Colonic mucosa (tissue), 4 donors: ENCODE results near the gene TMEM238. TPM values are rescaled to one million over a fixed set of nuclear protein-coding genes. Genes with fewer than 3 reads are reported as not detected.

Source experiments
- DNase-seq: peaks from one replicate; pipeline ENCODE4 v3.0.0-alpha.2; 2020
- H3K27ac ChIP-seq: fragments of 200-600 bp; one replicate; pipeline ENCODE4 v1.8.0; 2021
- H3K27me3 ChIP-seq: fragments of 200-600 bp; one replicate; pipeline ENCODE4 v1.8.0; 2021
- H3K36me3 ChIP-seq: fragments of 200-600 bp; one replicate; pipeline ENCODE4 v1.8.0; 2021
- H3K4me1 ChIP-seq: fragments of 200-600 bp; one replicate; pipeline ENCODE4 v1.8.0; 2021; ENCODE audit warnings: mild to moderate bottlenecking
- H3K4me3 ChIP-seq: fragments of 200-600 bp; one replicate; pipeline ENCODE4 v1.8.0; 2021
- H3K9ac ChIP-seq, 2 donors: one replicate each; pipeline ENCODE4 v1.7.0; 2013; ENCODE audit warnings: control low read depth in 2 of 2, low read depth in 2 of 2, low read length in 2 of 2
- H3K9me3 ChIP-seq: fragments of 200-600 bp; one replicate; pipeline ENCODE4 v1.8.0; 2021
- CTCF ChIP-seq: fragments of 200-600 bp; IDR thresholded peaks from one replicate; pipeline ENCODE4 v1.8.0; 2022; ENCODE audit warnings: antibody characterized with exemption, mild to moderate bottlenecking
- intact Hi-C: fragments of 100-400 bp; cut with DNase I; formaldehyde crosslinking; loops from one replicate; pipeline ENCODE4 v1.14.1; 2022
- total RNA-seq, 2 donors: library from RNA; stranded (reverse); fragmentation: NEBNext Ultra II Directional in 1 of 2; extraction: Animal tissue kit (Norgen Biotek cat#: 25700) in 1 of 2; gene quantifications; one replicate each; pipeline ENCODE4 v1.2.1, GENCODE V29; 2021
- donor health status: healthy.
- donor health status: DM: no; HTN: no; CAD: no.
- donor health status: DM: no; HTN: no; CAD: no.

The TMEM238 gene
- 10 to 100 TPM; 78.1 to 85.9 TPM for total RNA-seq

- intact Hi-C loops = no loop called here
- Histone ChIP-seq H3K9ac (peak within 1 kb of the TSS; percentile 94 to 95), H3K4me1 (peaks cover 23% of the 10 kb centered on the region), H3K36me3 (peaks cover 20% of the 10 kb centered on the region), H3K27ac (peak within 1 kb of the TSS; percentile 94), H3K9me3 (no peaks in the 10 kb centered on the region), H3K4me3 (peak within 1 kb of the TSS; percentile 73), H3K27me3 (no peaks in the 10 kb centered on the region)
- DNase-seq = peak; percentile 83
- TF ChIP-seq CTCF = no peak
Measured at GRCh38 chr19:55384131-55384919, at the start of gene TMEM238. Gene TMEM238, minus strand, starts transcription at chr19:55384292. Its CDS starts 33 bp downstream, at chr19:55384259.

- H3K4me3 ChIP-seq = no peak overlapping the region
- no peak overlapping the region for H3K9ac ChIP-seq
- no peaks in the 10 kb centered on the region for H3K4me1 ChIP-seq
- no peak overlapping the region for H3K27ac ChIP-seq
- no peaks in the 10 kb centered on the region for H3K9me3 ChIP-seq
- no peaks in the 10 kb centered on the region for H3K36me3 ChIP-seq
- DNase-seq = no peak
- TF ChIP-seq CTCF = no peak
- H3K27me3 ChIP-seq = peaks cover 20% of the 10 kb centered on the region
- intact Hi-C loops = no loop called here
Measured at GRCh38 chr19:55433292-55433691, 49.2 kb upstream of the TMEM238 start.

GRCh38 chr19:55432241-55432959, 48.3 kb upstream of the TMEM238 start:
- no peaks in the 10 kb centered on the region for H3K4me1 ChIP-seq
- intact Hi-C loops = no loop called here
- no peak for DNase-seq
- no peaks in the 10 kb centered on the region for H3K36me3 ChIP-seq
- no peak overlapping the region for H3K27ac ChIP-seq
- no peak overlapping the region for H3K9ac ChIP-seq
- peaks cover 20% of the 10 kb centered on the region for H3K27me3 ChIP-seq
- H3K9me3 ChIP-seq = no peaks in the 10 kb centered on the region
- no peak for TF ChIP-seq CTCF
- no peak overlapping the region for H3K4me3 ChIP-seq

GRCh38 chr19:55431183-55431582, 47.1 kb upstream of the TMEM238 start:
- H3K9ac ChIP-seq = no peak overlapping the region
- no peak overlapping the region for H3K4me3 ChIP-seq
- DNase-seq = no peak
- H3K4me1 ChIP-seq = no peaks in the 10 kb centered on the region
- TF ChIP-seq CTCF = no peak
- no peak overlapping the region for H3K27ac ChIP-seq
- intact Hi-C loops = no loop called here
- H3K27me3 ChIP-seq = peaks cover 20% of the 10 kb centered on the region
- H3K9me3 ChIP-seq = no peaks in the 10 kb centered on the region
- no peaks in the 10 kb centered on the region for H3K36me3 ChIP-seq

- TF ChIP-seq CTCF = no peak
- H3K9me3 ChIP-seq = no peaks in the 10 kb centered on the region
- no peak overlapping the region for H3K27ac ChIP-seq
- no peak for DNase-seq
- no peaks in the 10 kb centered on the region for H3K27me3 ChIP-seq
- intact Hi-C loops = no loop called here
- no peak overlapping the region for H3K9ac ChIP-seq
- H3K4me3 ChIP-seq = no peak overlapping the region
- H3K36me3 ChIP-seq = no peaks in the 10 kb centered on the region
- no peaks in the 10 kb centered on the region for H3K4me1 ChIP-seq
Measured at GRCh38 chr19:55426042-55426441, 42.0 kb upstream of the TMEM238 start.
